Measurements from ENCODE around the gene CLEC20A.

Gene CLEC20A

GRCh38 chr1:178498896-178499675 lies 2.3 kb upstream of the CLEC20A start:
- no peak for FAIRE-seq

GRCh38 chr1:178497903-178498478 lies 1.2 kb upstream of the CLEC20A start:
- FAIRE-seq = no peak

- FAIRE-seq = no peak
Observed at GRCh38 chr1:178495741-178496409, 889 bp downstream of the CLEC20A start.

- FAIRE-seq = no peak
Observed at GRCh38 chr1:178495158-178495557, 1.6 kb downstream of the CLEC20A start.

GRCh38 chr1:178494569-178494971 lies 2.2 kb downstream of the CLEC20A start:
- no peak for FAIRE-seq

GRCh38 chr1:178493301-178493741 lies 3.4 kb downstream of the CLEC20A start:
- no peak for FAIRE-seq

- FAIRE-seq = no peak
Observed at GRCh38 chr1:178492341-178492740, 4.4 kb downstream of the CLEC20A start.

GRCh38 chr1:178491721-178492120 lies 5.0 kb downstream of the CLEC20A start:
- FAIRE-seq = no peak

GRCh38 chr1:178490967-178491366 lies 5.8 kb downstream of the CLEC20A start:
- FAIRE-seq = no peak

- FAIRE-seq = no peak
Observed at GRCh38 chr1:178490136-178490535, 6.6 kb downstream of the CLEC20A start.

- FAIRE-seq = no peak
Observed at GRCh38 chr1:178489399-178489798, 7.4 kb downstream of the CLEC20A start.

GRCh38 chr1:178488393-178488792 lies 8.4 kb downstream of the CLEC20A start:
- FAIRE-seq = no peak

- FAIRE-seq = no peak
Observed at GRCh38 chr1:178487070-178487615, 9.6 kb downstream of the CLEC20A start.

GRCh38 chr1:178486100-178487069 lies 10.4 kb downstream of the CLEC20A start:
- no peak for FAIRE-seq

GRCh38 chr1:178485541-178485981 lies 11.2 kb downstream of the CLEC20A start:
- no peak for FAIRE-seq

GRCh38 chr1:178484698-178485225 lies 12.0 kb downstream of the CLEC20A start:
- FAIRE-seq = no peak

- no peak for FAIRE-seq
Observed at GRCh38 chr1:178483251-178483957, 13.4 kb downstream of the CLEC20A start.

- peak; percentile 5 for FAIRE-seq
Observed at GRCh38 chr1:178477841-178478240, 18.9 kb downstream of the CLEC20A start.

- no peak for FAIRE-seq
Observed at GRCh38 chr1:178477373-178477772, 19.4 kb downstream of the CLEC20A start.

- no peak for FAIRE-seq
Observed at GRCh38 chr1:178472531-178472930, 24.2 kb downstream of the CLEC20A start.

- no peak for FAIRE-seq
Observed at GRCh38 chr1:178470411-178470960, 26.3 kb downstream of the CLEC20A start.
